ENCODE measurements around the gene CORIN. TPM values are rescaled to one million over a fixed set of nuclear protein-coding genes. Genes with fewer than 3 reads are reported as not detected.

Gene CORIN
- total RNA-seq, 6 donors from 2014 or later, result 0.55 to 9.4 (median 2.4) TPM

DNA sequence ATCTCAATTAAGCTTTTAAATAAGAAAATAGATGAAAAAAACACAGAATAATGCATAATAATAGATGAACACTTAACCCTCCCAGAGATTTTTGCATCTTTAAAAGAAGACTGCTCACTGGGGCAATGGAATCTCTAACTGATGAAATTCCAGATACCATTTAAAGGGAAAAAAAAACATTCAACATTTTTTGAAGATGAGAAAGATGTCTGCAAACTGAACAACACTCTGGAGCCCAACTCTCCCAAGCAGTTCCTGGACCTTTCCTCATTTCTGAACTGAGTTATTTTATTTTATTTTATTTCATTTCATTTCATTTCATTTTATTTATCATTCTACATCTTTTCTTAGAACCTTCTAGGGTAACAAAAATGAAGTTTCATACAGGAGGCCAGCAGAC is 90.7 kb downstream of the CORIN start:
- no peak for DNase-seq
- no peaks in the 10 kb centered on the region for H3K36me3 ChIP-seq
- H3K4me3 ChIP-seq, result no peak overlapping the region
- no peaks in the 10 kb centered on the region for H3K4me1 ChIP-seq
- H3K27ac ChIP-seq, result no peak overlapping the region
- TF ChIP-seq CTCF (IDR thresholded peaks at IDR 0.05) (no peak), POLR2A (IDR thresholded peaks at IDR 0.05) (no peak), POLR2AphosphoS5 (IDR thresholded peaks at IDR 0.05) (no peak), EP300 (IDR thresholded peaks at IDR 0.05) (no peak)
- ATAC-seq (ENCODE audit: low FRiP score in 2 of 2), result no peak
- peaks cover 0 to 3% (median 0%) of the 10 kb centered on the region in 4 donors for H3K9me3 ChIP-seq
- no peaks in the 10 kb centered on the region for H3K27me3 ChIP-seq

DNA sequence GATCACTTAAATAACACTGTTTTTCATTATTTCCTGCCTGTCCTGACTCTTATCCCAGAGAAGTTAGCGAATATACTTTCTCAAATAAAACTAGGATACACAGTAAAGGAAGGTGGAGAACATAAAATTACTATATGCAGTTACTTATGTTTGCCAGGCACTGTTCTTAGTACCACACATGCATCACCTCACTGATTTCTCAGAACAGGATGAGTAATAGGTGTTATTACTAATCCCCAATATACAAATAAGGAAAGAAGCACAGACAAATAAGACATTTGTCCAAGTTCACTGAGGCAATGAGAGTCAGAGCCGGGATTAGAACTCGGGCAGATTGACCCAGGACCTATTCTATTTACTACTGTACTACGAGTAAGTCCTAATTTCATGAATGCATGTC is 91.7 kb downstream of the CORIN start:
- TF ChIP-seq CTCF (IDR thresholded peaks at IDR 0.05) (no peak), POLR2AphosphoS5 (IDR thresholded peaks at IDR 0.05) (no peak), EP300 (IDR thresholded peaks at IDR 0.05) (no peak), POLR2A (IDR thresholded peaks at IDR 0.05) (no peak)
- no peak overlapping the region for H3K4me3 ChIP-seq
- no peaks in the 10 kb centered on the region for H3K4me1 ChIP-seq
- H3K9me3 ChIP-seq, result peaks cover 0 to 3% (median 0%) of the 10 kb centered on the region in 4 donors
- no peak overlapping the region for H3K27ac ChIP-seq
- ATAC-seq (ENCODE audit: low FRiP score in 2 of 2) (no peak), DNase-seq (no peak)
- no peaks in the 10 kb centered on the region for H3K36me3 ChIP-seq
- H3K27me3 ChIP-seq, result no peaks in the 10 kb centered on the region
- 92 to 95% methylated on average over 4 of the region's 4 CpGs for WGBS, 2 donors

DNA sequence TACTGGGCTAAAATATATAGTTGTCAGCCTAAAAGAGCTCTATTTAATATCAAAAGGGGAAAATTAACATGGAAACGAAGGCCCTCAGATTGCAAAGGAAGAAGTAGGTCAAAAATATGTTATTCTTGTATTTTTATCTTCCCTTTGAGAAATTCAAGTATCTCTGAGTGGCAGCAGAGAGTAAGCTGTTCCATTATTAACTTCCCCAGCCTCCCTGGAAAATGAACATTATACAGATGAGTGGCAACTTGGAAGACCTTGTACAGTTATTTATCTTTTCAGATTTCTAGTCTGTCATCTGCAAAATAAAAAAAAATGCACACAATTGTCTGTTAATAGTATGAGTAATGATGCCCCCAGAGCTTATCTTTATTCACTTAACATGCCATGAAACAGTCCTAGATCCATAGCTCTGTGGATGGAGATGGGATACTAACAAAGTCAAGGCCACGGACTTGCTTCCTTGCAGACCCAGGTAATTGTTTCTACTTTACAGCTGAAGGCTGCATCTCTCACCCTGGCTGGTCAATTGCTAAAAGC is 93.0 kb downstream of the CORIN start:
- H3K36me3 ChIP-seq, result no peaks in the 10 kb centered on the region
- H3K4me1 ChIP-seq, result no peaks in the 10 kb centered on the region
- H3K9me3 ChIP-seq, result peaks cover 0 to 3% (median 1%) of the 10 kb centered on the region in 4 donors
- ATAC-seq (ENCODE audit: low FRiP score in 2 of 2) (no peak), DNase-seq (no peak)
- WGBS, 2 donors, result 77 to 80% methylated on average over 2 of the region's 2 CpGs
- no peak overlapping the region for H3K4me3 ChIP-seq
- no peaks in the 10 kb centered on the region for H3K27me3 ChIP-seq
- H3K27ac ChIP-seq, result no peak overlapping the region
- TF ChIP-seq POLR2AphosphoS5 (IDR thresholded peaks at IDR 0.05), result no peak
- TF ChIP-seq EP300 (IDR thresholded peaks at IDR 0.05), result no peak
- no peak for TF ChIP-seq CTCF (IDR thresholded peaks at IDR 0.05)
- TF ChIP-seq POLR2A (IDR thresholded peaks at IDR 0.05), result no peak

GRCh38 chr4:47744253-47744652 is 93.6 kb downstream of the CORIN start:
- Histone ChIP-seq H3K4me1 (no peaks in the 10 kb centered on the region), H3K4me3 (no peak overlapping the region), H3K36me3 (no peaks in the 10 kb centered on the region), H3K9me3 (peaks cover 0 to 3% (median 1%) of the 10 kb centered on the region in 4 donors), H3K27me3 (no peaks in the 10 kb centered on the region), H3K27ac (no peak overlapping the region)
- DNase-seq (no peak), ATAC-seq (ENCODE audit: low FRiP score in 2 of 2) (no peak)
- WGBS, 2 donors, result 61 to 76% methylated on average over 2 of the region's 2 CpGs
- TF ChIP-seq POLR2AphosphoS5 (IDR thresholded peaks at IDR 0.05) (no peak), EP300 (IDR thresholded peaks at IDR 0.05) (no peak)

GRCh38 chr4:47741200-47741599 is 96.7 kb downstream of the CORIN start:
- Histone ChIP-seq H3K4me1 (no peaks in the 10 kb centered on the region), H3K36me3 (no peaks in the 10 kb centered on the region), H3K9me3 (peaks cover 0 to 4% (median 3%) of the 10 kb centered on the region in 4 donors), H3K4me3 (no peak overlapping the region), H3K27me3 (no peaks in the 10 kb centered on the region), H3K27ac (no peak overlapping the region)
- no peak for ATAC-seq (ENCODE audit: low FRiP score in 2 of 2)
- no peak for DNase-seq
- TF ChIP-seq EP300 (IDR thresholded peaks at IDR 0.05) (no peak), CTCF (IDR thresholded peaks at IDR 0.05) (no peak), POLR2A (IDR thresholded peaks at IDR 0.05) (no peak), POLR2AphosphoS5 (IDR thresholded peaks at IDR 0.05) (no peak)

Measured in upper lobe of left lung (tissue), 6 donors.